Superior temporal gyrus (tissue), 1 donor: ENCODE results near the gene SIM1.
"Not testable (repeated sequence)": the region's sequence is repeated elsewhere in the genome, so short reads cannot be mapped to it uniquely, and the experiment has no call there.

Experiments used
- DNase-seq: peaks from one replicate; pipeline ENCODE4 v3.0.0-alpha.2; 2016; ENCODE audit errors: extremely low spot score

SIM1 gene

DNA sequence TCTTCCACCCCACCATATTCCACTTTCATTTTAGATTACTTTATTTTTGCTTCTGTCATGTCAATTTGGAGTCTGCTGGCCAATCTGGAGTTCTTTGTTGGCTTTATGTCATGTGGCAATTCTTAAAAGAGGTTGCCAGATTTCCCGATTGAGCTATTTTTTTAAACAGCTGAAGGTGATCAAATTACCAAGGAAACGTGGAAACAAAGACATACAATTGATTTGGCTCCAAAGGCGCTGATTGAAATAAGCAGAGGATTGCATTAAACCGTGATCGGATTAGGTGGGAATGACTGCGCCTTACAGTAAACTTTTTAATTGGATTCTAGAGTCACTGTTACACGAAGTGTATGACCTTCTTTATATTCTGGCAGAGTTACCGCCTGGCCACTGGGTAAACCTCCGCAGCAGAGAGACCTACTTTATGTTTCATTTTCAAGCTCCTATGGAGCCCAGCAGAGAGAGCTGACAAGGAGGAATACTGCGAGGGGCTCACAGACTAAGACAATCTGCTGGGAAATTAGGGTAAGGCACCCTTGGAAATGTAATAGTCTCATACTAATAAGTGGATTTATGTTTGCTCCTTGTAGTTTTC lies 37.9 kb downstream of the SIM1 start:
- no peak for DNase-seq

DNA sequence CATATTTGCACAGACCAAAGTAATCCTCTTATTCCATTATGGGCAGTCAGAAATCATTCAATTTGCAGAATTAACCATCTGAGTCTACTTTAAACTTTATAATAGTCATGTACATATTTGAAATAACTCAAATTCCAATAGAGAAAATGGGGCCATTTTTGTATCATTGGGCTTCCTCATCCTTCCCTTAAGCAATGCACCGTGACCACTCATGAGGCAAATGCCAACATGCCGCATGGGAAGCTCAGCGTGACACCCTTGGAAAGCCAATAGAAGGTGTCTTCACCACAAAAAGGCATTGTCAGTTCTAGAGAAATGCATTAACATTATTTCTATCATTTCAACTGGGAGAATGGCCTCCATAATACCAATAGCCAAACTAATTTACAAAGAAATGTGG lies 38.5 kb downstream of the SIM1 start:
- no peak for DNase-seq

GRCh38 chr6:100420711-100421110 lies 44.0 kb downstream of the SIM1 start:
- no peak for DNase-seq

GRCh38 chr6:100417036-100417435 lies 47.7 kb downstream of the SIM1 start:
- DNase-seq, result no peak

GRCh38 chr6:100415768-100416167 lies 49.0 kb downstream of the SIM1 start:
- DNase-seq, result no peak

- DNase-seq, result no peak
Measured at GRCh38 chr6:100412872-100413271, 51.8 kb downstream of the SIM1 start.

GRCh38 chr6:100404051-100404450 lies 60.7 kb downstream of the SIM1 start:
- DNase-seq, result no peak

- no peak for DNase-seq
Measured at GRCh38 chr6:100393493-100393892, 71.2 kb downstream of the SIM1 start.

GRCh38 chr6:100392423-100392822 lies 72.3 kb downstream of the SIM1 start:
- no peak for DNase-seq

GRCh38 chr6:100388868-100389519 lies 75.7 kb downstream of the SIM1 start:
- no peak for DNase-seq

- DNase-seq, result no peak
Measured at GRCh38 chr6:100382767-100383195, 81.9 kb downstream of the SIM1 start.

DNA sequence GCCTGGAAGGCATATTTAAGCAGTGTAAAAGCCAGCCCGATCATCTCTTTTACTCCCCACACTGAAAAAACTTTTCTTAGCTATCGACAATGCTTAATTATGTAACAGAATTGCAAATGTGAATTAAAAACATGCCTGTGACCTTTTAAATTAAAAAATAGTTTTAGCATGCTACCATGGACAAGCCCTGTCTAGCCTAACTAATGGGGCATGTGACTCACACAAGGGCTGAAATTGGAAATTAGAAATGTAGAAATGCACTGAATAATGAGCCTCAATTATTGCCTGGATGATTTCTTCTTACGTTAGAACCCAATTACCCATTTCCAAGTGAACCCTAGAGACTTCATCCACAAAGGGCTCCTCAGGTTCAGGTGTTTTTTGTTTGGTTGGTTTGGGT lies 82.7 kb downstream of the SIM1 start:
- DNase-seq, result no peak

DNA sequence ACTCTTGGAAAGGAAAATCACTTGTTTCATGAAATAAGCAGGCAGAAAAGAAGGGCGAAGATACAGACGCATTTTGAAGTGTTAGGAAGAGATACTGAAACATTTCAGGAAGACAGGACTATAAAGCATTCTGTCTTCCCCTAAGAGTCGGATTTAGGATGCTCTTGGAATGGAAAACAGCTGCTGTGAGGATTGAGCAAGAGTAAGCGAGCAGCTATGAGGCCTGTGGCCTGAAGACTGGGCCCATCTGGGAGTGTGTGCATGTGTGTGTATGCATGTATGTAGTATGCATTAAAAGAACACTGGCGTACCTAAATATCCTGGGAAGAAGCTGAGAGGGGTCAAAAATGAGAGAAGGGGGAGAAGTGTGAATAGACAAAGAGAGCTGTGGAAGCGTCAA lies 83.6 kb downstream of the SIM1 start:
- DNase-seq, result no peak

GRCh38 chr6:100379386-100379785 lies 85.3 kb downstream of the SIM1 start:
- DNase-seq, result no peak

- DNase-seq, result no peak
Measured at GRCh38 chr6:100378576-100378975, 86.1 kb downstream of the SIM1 start.

GRCh38 chr6:100376103-100376502 lies 88.6 kb downstream of the SIM1 start:
- no peak for DNase-seq

DNA sequence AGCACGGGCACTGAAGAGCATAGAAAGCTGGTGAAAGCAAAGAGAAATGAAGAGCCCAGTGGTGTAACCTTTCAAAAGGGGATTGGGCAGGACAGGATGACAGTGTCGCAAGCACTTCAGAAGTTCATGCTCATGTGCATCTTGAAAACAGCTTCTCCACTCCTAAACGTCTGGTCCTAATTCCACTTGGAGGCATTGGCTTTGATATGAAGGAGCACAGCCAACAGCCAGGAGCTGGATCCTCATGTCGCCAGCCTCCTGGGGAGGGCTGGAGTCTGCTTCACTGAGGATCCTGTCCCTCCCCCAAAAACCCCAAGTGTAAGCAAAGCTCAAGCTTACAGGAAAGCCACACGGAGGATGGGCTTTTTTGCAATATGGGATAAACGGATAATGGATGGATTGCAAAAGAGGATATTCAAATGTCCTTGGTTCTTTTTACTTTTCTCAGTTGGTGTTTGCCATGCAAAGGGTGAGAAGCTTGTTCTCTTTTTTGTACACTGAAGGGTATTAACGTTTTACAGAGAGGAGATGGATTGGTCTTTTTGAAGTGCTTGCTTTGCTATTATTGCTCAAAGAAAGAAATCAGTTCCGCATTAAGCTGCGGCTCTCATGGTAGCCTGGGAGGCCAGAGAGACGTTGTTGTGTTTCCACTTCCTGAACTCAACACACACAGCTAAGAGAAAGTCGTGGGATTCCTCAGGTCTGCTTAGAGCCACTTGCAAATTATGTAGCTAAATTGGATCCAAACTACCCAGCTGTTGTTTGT lies 92.2 kb downstream of the SIM1 start:
- DNase-seq, result no peak

DNA sequence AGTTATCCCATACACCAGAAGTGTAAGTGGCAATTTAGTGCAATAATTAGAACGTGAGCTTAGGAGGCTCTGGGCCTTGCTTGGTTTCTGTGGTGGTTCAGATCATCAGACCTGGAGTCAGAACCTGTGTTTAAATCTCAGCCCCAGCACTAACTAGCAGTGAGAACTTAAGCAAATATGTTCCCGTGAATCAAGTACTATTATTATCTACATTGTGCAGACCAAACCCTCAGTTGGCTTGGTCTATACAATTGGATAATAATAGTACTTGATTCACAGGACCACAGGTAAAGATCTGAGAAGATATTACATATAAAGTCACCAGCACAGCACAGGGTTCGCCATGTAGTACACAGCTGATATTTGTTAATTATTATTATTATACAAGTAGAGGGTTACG lies 93.1 kb downstream of the SIM1 start:
- no peak for DNase-seq

DNA sequence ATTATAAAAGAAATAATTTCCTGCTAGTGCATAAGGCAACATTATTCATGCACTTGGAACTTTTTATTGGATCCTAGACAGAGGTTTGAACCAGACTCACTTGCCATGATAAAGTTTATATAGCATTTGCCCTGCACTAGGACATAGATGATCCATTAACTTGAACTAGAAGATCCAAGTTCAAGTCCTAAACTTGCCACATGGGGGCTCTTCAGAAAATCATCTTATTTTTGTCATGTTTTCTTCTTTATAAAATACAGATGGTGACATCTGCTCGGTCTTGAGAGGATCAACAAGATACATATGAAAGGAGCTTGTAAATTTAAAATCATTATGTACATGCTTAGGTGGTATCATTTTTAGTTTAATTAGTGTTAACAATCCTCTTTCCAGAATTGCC lies 94.5 kb downstream of the SIM1 start:
- DNase-seq, result no peak

DNA sequence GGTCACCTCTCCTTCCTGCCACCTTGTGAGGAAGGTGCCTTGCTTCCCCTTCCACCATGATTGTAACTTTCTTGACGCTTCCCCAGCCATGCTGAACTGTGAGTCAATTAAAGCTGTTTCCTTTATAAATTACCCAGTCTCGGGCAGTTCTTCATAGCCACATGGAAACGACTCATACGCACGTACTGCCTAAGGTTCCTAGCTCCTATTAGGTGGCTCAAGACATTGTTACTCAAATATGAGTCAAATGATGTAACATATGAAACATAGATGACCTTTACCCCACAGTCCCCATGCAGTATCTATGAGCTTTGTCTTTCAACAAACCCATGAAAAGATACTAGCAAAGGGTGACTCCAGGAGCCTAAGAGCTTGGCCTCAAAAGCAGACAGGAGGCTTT lies 98.3 kb downstream of the SIM1 start:
- DNase-seq, result no peak

- DNase-seq, result no peak
Measured at GRCh38 chr6:100363651-100364050, 101.1 kb downstream of the SIM1 start.

DNA sequence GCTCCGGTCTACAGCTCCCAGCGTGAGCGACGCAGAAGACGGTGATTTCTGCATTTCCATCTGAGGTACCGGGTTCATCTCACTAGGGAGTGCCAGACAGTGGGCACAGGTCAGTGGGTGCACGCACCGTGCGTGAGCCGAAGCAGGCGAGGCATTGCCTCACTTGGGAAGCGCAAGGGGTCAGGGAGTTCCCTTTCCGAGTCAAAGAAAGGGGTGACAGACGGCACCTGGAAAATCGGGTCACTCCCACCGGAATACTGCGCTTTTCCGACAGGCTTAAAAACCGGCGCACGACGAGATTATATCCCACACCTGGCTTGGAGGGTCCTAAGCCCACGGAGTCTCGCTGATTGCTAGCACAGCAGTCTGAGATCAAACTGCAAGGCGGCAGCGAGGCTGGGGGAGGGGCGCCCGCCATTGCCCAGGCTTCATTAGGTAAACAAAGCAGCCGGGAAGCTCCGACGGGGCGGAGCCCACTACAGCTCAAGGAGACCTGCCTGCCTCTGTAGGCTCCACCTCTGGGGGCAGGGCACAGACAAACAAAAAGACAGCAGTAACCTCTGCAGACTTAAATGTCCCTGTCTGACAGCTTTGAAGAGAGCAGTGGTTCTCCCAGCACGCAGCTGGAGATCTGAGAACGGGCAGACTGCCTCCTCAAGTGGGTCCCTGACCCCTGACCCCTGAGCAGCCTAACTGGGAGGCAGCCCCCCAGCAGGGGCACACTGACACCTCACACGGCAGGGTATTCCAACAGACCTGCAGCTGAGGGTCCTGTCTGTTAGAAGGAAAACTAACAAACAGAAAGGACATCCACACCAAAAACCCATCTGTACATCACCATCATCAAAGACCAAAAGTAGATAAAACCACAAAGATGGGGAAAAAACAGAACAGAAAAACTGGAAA lies 109.7 kb downstream of the SIM1 start:
- not testable (repeated sequence) for DNase-seq
